Epithelial cell of proximal tubule (primary cell): ENCODE measurements around the gene PIGO. TPM values are rescaled to one million over a fixed set of nuclear protein-coding genes. Genes with fewer than 3 reads are reported as not detected.

Source experiments
- DNase-seq: peaks from one replicate; pipeline ENCODE4 v3.0.0-alpha.2; 2011; ENCODE audit warnings: low read depth
- H3K4me3 ChIP-seq: 2 replicates; pipeline ENCODE4 v1.5.1; 2011; ENCODE audit warnings: low read depth, mild to moderate bottlenecking, low read length
- total RNA-seq: library from RNA; depleted of rRNA; stranded (reverse); fragments of >200 nt; gene quantifications from 2 replicates; pipeline ENCODE4 v1.2.3, GENCODE V29; 2015
- TF ChIP-seq, protein P1 (sequence below): conservative IDR thresholded peaks from 2 replicates; pipeline ENCODE4 v1.5.1; 2012; ENCODE audit warnings: low read depth, mild to moderate bottlenecking, low read length

Gene PIGO
- total RNA-seq: 18.6 and 27.8 TPM in 2 replicates

DNA sequence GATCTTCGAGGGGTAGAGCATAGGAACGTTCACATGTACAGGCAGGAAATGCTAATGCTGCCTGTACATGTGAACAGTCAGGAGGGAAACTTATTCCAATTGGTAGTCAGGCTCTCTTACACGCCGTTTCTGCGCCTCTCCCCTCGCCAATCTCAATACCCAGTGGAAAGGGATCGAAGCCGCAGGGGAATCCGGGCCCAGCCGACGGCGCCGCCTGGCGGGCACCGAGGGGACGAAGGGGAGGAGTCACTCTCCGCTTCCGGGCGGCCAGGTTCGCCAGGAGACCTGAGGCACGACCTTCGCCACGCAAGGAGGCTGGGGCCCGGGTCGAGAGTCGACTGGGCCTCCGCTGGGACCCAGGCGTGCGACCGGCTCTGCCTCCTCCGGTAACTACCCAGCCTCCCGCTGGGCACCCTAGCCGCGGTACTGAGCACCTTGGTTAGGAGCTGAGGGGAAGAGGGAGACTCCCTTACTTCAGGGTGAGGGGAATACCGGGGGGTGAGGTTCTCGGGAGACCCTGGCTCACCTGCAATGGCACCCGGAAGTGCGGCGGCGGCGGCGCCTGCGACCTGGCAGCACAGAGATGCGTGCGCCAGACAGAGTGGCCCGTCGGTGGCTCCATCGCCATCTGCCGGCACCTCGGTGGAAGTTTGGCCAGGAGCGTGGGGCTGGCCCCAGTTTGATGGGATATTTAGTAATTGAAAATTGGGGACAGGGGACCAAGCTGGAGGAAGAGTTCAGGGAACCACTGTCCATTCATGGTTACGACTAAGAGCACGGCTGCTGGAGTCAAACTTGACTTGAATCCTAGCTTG, at the start of gene PIGO:
PIGO (minus strand) TSS at position 557 of the 815 bp plus-strand sequence. CDS start 1,026 bp downstream, outside the sequence.
- peak within 1 kb of the TSS; percentile 78 for H3K4me3 ChIP-seq
- DNase-seq: no peak
- TF ChIP-seq, protein P1, sequence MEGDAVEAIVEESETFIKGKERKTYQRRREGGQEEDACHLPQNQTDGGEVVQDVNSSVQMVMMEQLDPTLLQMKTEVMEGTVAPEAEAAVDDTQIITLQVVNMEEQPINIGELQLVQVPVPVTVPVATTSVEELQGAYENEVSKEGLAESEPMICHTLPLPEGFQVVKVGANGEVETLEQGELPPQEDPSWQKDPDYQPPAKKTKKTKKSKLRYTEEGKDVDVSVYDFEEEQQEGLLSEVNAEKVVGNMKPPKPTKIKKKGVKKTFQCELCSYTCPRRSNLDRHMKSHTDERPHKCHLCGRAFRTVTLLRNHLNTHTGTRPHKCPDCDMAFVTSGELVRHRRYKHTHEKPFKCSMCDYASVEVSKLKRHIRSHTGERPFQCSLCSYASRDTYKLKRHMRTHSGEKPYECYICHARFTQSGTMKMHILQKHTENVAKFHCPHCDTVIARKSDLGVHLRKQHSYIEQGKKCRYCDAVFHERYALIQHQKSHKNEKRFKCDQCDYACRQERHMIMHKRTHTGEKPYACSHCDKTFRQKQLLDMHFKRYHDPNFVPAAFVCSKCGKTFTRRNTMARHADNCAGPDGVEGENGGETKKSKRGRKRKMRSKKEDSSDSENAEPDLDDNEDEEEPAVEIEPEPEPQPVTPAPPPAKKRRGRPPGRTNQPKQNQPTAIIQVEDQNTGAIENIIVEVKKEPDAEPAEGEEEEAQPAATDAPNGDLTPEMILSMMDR: peak; percentile 72

DNA sequence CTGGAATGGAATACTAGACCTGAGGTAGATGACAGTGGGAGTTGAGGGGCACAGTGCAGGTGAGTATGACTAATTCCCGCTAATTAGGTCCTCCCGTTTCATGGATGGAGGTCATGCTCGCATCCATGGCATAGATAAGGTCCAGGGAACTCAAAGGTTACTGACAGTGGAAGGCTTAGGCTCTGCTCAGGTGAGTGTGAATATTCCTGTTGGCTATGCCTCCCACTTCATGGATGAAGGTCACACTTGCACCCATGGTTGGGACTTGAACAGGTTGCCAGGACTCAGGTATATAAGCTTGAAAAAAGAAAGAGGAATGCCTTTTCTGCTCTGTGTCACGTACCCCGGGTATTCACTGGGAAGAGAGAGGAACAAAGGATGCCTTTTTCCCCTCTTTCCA, 45.6 kb upstream of the PIGO start:
- no peak overlapping the region for H3K4me3 ChIP-seq
- TF ChIP-seq, protein P1: no peak

DNA sequence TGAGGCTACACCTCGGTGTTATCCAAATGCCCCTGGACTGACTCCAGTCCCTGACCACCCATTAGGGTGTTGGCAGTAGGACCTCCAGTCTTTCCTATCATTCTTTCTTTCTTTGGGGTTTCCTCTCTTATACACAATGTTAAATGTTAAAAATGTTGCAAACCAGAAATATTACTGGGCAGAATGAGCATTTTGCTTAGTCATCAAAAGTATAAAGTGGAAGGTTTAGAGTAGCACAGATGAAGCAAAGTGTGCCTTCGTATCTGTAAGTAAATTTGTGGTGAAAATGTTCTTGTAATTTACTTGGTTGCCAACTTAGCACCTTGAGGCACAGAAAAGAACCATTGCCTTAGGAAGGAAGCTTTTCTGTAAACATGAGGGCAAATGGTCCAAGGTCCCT, 43.7 kb upstream of the PIGO start:
- H3K4me3 ChIP-seq: no peak overlapping the region

More for the DNA sequence above, 45.6 kb upstream of the PIGO start:
- DNase-seq: no peak

DNA sequence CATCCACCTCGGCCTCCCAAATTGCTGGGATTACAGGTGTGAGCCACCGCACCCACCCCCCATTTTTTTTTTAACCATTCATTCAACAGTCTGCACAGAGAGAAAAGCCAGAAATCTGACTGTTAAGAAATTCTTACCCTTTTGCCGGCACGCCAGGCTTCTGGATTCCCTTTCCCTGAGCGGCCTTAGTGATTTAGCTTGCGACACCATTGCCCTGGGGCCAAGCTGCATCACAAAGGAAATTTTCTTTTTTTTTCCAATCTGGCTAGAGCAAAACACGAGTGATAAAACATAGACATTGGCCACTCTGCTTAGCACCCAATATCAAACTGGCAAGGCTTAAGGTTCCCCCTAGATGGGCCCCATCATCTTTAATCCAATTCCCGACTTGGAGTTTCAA, 40.5 kb upstream of the PIGO start:
- no peak for DNase-seq
- H3K4me3 ChIP-seq: no peak overlapping the region
- TF ChIP-seq, protein P1: no peak

More for the DNA sequence above, 43.7 kb upstream of the PIGO start:
- TF ChIP-seq, protein P1: no peak
- DNase-seq: no peak

DNA sequence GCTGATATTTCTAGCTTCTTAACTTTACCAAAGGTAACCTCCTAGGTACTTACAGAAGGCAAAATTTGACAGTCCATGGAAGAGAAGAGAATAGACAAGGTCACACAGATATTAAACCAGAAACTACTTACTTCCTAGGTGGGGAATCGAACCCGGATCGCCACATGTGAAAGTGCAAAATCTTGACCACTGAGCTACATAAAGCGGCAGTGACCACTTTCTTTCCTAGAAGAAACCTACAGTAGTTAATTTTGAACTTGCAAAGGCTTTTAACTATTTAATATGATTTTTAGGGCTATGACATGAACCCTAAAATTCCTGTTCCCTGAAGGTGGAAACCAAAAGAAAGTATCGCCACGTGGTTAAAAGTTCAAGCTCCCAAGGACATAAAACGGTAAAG, 39.6 kb upstream of the PIGO start:
- TF ChIP-seq, protein P1: no peak
- H3K4me3 ChIP-seq: no peak overlapping the region
- DNase-seq: no peak

DNA sequence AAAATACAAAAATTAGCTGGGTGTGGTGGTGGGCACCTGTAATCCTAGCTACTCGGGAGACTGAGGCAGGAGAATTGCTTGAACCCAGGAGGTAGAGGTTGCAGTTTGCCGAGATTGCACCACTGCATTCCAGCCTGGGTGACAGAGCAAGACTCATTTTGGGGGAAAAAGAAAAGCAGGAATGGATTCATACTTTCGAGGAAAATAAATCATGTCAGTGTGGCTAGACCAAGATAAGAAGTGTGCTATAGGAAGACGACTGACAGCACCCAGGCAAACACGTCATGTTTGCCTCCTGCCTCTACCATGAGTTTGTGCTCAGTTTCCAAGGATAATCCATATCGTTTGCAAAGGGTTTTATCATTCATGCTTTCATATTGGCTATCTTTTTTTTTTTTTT, 38.5 kb upstream of the PIGO start:
- no peak for DNase-seq
- TF ChIP-seq, protein P1: no peak
- no peak overlapping the region for H3K4me3 ChIP-seq

DNA sequence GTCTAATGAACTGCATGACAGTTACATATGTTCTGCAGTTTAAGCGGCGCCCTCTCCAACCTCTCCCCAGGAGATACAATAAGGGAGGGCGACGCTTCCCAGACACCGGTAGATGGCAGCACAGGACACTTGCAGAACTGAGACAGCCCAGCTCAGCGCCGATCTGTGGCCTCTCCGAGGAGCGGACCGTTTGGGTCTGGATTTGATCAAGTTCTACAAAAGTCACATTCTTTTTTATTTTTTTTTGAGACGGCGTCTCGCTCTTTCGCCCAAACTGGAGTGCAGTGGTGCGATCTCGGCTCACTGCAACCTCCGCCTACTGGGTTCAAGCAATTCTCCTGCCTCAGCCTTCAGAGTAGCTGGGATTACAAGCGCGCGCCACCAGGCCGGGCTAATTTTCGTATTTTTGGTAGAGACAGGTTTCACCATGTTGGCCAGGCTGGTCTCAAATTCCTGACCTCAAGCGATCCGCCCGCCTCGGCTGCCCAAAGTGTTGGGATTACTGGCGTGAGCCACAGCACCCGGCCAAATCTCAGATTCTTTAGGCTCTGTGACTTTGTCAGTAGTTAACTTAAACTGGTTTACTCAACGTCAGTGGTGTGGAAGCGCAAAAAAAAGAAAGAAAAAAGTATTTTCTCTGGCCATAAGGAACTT, 20.6 kb upstream of the PIGO start:
- TF ChIP-seq, protein P1: peak; percentile 95
- peak overlapping the region; percentile 97 for H3K4me3 ChIP-seq
- peak; percentile 58 for DNase-seq
